CD4-positive, alpha-beta T cell treated with Interleukin-12 subunit alpha and Interleukin-12 subunit beta, for 1 hour (primary cell): ENCODE data around the gene SLC22A14.
"Not testable (repeated sequence)": the region's sequence is repeated elsewhere in the genome, so short reads cannot be mapped to it uniquely, and the experiment has no call there.

Source experiments
- DNase-seq: peaks from one replicate; pipeline ENCODE4 v3.0.0-alpha.2; 2020

Gene SLC22A14

DNA sequence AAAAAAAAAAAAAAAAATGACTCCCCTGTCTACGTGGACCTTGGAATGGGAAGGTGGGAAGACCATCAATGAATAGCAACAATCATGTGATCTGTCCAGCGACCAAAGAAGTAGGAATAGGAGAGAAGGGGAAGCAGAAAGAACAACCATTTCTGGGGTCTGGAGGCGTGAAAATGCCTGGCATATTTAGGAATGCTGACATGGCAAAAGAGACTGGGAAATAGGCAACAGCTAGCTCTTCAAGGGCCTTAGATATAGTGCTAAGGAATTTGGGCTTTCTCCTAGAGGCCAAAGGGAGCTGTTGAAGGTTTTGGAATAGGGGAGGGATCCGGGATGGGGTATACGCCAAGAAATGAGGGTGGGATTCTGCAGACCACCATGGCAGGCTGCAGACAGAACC lies 10.5 kb upstream of the SLC22A14 start:
- DNase-seq, result no peak

DNA sequence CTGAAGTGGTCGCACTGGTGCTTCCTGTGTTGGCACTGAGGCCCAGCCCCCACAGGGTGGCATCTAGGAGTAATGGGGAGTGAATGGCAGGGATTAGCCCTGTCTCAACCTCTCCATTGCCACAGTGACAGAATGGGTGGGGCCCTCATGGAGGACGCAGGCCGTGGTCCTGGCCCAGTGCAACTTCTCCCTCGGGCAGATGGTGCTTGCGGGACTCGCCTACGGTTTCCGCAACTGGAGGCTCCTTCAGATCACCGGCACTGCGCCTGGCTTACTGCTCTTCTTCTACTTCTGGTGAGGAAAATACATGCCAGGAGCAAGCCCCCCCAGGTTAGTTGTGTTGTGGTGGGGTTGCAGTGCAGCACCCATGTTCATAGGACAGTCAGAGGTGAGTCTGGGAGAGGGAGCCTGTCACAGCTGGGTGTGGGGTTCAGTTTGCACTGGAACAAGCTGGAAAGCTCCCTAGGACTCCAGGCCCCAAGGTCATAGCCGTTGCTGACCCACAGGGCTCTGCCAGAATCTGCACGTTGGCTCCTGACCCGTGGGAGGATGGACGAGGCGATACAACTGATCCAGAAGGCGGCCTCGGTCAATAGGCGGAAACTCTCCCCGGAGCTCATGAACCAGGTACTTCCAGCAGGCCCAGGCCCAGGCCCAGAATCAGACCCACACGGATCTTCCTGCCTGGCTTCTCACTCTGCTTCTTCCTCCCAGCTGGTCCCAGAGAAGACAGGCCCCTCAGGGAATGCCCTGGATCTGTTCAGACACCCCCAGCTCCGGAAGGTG lies 7.0 kb upstream of the SLC22A14 start:
- no peak for DNase-seq

DNA sequence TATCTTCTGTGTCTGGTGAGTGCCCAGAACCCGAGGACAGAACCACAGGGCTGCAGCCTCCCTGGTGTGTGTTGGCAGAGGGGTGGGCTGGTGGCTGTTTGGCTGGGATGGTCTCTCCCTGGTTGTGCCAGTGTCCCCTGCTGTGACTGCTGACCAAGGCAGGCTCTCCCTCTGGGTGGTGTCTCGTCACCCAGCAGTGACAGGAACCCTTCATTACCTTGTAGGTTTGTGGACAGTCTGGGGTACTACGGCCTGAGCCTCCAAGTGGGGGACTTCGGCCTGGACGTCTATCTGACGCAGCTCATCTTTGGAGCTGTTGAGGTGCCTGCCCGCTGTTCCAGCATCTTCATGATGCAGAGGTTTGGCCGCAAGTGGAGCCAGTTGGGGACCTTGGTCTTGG lies 6.4 kb upstream of the SLC22A14 start:
- no peak for DNase-seq

DNA sequence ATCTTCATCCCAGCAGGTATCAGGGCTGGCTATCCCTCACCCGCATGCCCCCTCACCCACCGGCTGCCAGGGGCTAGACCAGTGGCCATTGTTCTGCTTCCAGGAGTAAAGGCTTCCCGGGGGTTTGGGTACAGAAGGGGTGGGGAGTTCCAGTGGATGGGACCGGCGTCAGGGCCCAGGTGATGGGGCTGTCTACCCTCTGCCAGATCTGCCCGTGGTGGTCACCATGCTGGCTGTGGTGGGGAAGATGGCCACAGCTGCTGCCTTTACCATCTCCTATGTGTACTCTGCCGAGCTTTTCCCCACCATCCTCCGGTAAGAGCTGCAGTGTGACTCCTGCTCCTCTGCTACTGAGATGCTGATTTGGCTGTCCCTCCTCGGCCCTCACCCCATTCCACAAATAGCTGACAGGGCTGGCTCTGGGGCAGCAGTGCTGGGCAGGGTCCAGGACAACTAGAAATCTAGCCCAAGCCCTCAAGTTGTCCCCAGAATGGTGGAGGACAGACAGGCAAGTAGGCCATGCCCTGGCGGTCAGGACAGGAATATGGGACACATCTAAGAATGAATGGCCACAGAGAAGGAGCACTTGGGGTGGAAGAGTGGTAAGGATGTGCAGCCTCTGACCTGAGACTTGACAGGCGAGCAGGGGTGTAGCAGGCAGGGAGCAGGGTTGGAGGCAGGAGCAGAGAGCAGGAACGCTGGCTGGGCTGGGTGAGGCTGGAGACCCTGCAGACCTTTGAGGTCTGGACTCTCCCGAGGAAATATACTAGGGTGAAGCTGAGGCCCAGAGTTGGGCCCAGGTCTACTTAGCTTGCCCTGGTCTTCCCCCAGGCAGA lies 5.8 kb upstream of the SLC22A14 start:
- no peak for DNase-seq

DNA sequence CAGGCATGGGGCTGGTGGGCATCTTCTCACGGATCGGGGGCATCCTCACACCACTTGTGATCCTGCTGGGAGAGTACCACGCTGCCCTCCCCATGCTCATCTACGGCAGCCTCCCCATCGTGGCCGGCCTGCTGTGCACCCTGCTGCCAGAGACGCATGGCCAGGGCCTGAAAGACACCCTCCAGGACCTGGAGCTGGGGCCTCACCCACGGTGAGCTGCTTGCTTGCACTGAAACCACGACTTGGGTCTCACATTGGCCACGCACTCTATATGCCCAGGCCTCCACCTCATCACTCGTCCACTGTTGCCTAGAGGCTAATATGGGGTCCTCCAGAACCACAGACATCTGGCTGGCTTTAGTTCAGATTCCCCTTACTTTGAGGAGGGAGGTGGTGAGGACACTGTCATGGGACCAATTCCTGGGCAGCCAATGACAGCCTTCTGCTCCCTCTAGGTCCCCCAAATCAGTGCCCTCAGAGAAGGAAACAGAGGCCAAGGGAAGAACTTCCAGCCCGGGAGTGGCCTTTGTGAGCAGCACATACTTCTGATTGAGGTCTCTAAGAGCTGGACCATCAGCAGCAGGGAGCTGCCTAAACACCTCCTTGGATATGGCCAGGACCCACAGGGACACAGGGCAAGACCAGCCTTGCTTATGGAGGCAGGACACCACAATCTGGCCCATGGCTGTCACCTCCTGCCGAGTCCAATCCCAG lies 5.0 kb upstream of the SLC22A14 start:
- DNase-seq, result no peak

DNA sequence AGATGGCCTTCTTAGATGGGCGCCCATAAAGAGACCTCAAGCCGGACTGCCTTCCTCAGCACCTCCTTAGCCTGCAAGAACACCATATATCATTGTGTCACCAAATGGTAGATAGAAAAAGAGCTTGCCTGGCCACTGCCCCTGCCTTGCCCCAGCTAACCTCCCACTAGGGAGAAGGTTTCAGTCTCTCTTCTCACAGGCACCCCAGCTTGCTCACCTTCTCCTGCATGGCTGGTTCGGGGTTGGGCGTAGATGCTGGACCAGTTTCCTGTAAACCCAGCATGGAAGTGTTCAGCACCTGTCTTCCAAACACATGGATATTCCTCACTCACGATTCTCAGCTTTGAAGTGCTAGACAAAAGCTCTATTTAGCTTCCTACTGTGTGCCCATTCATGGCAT lies 3.3 kb upstream of the SLC22A14 start:
- DNase-seq, result no peak

DNA sequence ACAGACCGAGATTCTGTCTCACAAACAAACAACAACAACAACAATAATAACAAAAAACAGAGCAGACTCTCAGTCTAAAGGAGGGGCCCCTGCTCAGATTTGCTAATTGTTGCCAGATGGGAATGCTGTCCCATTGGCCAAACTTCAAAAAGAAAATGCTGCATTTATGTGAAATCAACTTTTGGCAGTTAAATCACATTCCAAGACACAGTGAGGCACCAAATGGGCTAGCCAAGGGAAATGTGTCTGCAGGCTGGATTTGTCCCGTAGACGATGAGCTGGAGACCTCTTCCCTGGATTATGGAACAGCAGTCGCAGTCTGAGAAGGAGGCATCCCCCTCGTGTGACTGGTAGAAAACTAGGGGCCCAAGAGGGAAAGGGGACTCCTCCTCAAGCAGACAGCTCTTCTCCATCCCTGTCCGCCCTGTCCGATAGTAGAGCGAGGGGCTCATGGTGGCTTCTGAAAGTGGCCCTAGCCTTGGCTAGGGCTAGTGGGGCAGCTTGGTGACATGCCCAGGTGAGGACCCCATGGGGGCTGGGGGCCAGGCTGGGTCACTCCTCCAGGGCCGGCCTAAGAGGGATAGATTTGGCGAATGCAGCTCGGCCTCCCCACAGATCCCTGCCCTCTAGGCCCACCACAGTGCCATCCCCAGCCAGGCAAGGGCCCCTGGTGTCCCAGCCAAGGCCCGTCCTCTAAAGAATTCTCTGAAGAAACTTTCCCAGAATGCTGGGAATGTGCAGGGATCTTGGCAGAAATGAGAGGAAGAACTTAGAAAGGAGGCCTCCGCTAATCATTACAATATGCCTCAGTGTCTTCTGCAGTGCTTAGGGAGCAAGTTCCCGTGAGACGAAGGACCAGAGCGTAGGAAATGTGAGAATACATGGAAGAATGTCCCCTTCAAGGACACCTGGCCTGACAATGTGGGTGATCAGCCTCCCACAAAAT lies 2.0 kb downstream of the SLC22A14 start:
- no peak for DNase-seq

DNA sequence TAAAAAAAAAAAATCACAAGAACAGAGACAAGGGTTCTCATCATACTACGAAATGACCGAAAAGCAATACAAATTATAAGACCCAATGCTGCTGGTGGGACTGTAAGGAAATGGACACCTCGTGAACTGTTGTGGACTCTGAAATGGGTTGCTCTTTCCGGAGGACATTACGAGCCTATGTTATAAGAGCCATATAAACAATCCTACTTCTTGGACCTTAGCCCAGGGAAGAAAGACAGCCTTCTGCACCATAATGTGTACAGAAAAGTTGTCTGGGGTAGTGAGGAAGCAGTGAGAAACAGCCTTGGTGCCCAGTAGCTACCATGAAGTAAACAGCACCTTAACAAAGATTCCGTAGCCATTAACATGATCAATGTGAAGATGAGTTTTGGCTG lies 2.7 kb downstream of the SLC22A14 start:
- DNase-seq, result no peak

DNA sequence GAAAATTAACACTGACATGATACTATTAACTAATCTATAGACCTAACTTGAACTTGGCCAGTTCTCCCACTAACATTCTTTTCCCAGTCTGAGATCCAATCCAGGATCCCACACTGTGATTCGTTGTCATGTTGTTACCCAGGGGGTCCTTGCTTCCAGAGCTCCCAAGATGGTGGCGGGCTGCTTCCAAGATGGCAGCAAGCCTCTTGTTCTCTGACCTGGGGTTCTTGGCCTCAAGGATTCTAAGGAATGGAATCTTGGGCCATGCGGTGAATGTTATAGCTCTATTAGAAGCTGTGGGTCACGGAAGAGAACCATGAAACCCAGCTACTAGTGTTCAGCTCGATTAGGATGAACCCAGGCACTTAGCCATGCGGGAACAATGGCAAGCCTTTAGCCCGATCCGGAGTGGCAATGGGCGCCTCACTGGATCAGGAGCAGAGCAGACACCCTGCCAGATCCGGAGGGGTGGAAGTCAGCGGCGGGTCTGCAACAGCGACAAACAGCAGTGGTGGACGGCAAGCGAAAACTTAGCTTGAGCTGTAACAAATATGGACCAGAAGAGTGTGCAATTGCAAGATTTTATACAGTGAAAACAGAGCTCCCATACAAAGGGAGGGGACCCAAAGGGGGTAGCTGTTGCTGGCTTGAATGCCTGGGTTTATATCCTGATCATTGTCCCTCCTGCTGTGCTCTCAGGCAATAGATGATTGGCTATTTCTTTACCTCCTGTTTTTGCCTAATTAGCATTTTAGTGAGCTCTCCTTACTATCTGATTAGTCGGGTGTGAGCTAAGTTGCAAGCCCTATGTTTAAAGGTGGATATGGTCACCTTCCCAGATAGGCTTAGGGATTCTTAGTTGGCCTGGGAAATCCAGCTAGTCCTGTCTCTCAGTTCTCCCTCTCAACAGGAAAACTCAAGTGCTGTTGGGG lies 7.5 kb downstream of the SLC22A14 start:
- DNase-seq, result not testable (repeated sequence)

DNA sequence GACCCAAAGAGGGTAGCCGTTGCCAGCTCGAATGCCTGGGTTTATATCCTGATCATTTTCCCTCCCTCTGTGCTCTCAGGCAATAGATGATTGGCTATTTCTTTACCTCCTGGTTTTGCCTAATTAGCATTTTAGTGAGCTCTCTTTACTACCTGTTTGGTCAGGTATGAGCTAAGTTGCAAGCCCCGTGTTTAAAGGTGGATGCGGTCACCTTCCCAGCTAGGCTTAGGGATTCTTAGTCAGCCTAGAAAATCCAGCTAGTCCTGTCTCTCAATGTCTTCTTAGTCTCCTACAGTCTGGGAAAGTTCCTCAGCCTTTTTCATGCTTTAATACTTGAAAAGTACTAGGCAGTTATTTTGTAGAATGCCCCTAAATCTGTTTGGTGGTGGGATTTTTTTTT lies 15.0 kb downstream of the SLC22A14 start:
- not testable (repeated sequence) for DNase-seq

DNA sequence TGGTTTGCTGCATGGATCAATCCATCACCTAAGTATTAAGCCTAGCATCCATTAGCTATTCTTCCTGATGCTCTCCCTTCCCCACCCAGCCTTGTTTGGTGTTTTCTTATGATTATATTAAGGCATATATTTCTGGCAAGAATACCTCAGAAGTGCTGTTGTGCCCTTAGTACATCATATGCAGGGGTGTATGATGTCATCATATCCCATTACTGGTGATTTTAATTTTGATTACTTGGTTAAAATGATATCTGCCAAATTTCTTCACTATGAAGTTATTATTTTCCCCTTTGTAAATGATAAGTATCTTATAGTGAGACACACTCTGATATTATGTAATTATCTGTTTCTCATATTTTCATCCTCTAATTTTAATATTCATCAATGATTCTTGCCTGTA lies 15.4 kb downstream of the SLC22A14 start:
- no peak for DNase-seq

DNA sequence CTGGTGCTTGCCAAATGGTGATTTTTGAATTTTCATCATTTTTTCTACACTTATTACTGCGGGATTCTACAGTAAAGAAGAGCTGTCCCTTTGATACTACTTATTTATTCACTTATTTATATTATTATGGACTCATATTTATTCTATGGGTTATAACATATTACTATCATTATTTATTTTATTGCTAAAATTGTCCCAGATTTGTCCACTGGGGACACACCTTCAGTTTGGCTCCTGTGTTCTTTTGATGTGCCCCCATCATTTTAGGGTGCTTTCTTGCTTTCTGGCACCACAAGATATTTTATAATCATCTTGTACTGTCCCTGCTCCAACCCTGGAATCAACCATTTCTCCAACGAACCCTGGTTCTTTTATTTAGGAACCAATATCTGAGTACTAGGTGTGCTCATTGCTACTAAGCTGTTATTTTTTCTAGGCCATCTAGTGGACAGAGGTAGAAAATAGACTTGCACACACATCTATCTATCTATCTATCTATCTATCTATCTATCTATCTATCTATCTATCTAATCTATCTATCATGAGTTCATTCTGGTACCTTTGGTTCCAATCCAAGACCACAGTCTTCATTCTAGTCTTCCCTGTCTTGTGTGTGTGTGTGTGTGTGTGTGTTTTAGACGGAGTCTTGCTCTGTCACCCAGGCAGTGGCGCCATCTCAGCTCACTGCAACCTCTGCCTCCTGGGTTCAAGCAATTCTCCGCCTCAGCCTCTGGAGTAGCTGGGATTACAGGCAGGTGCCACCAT lies 16.0 kb downstream of the SLC22A14 start:
- DNase-seq, result peak; percentile 10

DNA sequence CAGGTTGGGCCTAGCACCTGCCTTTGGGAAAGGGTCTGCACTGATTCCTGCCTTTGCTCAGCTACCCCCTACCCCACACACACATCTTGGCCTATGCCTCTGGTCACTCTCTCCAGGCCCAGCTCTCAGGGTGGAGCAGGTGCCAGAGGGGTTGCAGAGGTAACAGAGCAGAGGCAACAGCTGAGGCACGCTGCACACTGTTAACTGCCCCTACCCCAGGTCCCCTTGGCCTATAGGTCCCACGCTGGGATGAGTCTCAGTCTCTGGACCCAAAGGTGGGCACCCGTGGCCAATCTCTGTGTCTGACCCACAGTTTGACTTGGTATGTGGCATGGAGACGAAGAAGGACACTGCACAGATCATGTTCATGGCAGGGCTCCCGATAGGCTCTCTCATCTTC lies 24.8 kb downstream of the SLC22A14 start:
- DNase-seq, result no peak

DNA sequence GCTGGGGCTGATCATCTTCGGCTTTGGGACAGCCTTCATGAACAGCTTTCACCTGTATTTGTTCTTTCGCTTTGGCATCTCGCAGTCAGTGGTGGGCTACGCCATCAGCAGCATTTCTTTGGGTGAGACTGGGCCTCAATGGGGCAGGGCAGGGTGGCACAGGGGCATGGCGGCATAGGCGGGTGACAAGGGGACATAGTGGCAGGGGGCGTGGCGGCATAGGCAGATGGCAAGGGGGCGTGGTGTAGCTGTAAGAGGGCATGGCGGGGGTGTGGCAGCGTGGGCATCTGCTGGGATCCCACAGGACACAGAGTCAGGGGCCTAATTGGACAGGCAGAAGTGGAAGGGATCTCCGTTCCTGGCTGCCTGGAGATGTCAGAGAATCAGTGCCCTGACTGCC lies 25.5 kb downstream of the SLC22A14 start:
- no peak for DNase-seq

DNA sequence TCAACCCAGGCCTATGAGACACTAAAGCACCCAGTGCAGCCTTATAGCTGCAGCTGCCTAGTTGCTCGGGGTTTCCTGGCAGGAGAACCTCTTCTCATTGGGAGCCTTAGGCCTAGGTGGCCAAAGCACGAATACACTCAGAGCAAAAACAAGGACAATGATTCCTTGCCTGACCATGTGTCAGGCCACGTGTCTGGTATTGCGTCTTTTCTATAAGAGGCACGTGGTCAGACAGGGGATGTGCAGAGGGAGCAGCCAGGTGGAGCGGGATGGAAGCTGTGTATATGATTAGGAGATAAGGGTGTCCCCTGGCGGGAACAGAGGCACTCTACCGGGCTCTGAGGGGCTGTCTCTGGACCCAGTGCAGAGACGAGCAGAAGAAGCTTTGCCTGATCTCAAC lies 26.4 kb downstream of the SLC22A14 start:
- no peak for DNase-seq

DNA sequence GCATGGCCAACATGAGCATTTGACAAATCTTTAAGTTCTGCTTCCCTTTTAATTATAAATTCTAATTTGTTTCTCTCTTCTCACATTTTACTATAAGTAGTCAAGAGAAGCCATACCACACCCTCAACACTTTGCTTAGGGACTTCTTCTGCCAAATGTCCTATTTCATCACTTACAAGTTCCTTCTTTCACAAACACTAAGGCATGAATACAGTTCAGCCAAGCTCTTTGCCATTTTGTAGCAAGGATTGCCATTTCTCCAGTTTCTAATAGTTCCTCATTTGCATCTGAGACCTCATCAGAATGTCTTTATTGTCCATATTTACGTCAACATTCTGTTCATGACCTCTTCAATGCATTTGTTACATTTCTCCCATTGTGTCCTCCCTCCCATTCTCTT lies 29.4 kb downstream of the SLC22A14 start:
- no peak for DNase-seq

DNA sequence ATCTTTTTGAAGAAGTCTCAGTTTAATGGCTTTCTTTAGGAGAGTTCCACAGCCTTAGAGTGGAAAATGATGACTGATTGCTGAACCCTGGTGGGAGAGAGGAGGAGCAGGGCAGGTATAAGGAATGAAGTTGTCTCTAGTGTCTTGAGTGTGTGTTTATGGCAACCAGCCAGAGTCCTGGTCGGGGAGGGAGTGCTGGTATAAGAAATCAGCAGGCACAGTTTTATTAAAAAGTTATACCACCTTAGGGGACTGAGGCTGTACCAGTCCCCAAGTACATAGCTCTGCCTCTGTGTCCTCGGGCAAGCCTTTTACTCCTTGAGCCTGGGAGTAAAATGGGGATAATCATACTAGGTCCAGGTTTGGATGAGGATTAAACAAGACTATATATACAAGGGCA lies 29.8 kb downstream of the SLC22A14 start:
- DNase-seq, result no peak

DNA sequence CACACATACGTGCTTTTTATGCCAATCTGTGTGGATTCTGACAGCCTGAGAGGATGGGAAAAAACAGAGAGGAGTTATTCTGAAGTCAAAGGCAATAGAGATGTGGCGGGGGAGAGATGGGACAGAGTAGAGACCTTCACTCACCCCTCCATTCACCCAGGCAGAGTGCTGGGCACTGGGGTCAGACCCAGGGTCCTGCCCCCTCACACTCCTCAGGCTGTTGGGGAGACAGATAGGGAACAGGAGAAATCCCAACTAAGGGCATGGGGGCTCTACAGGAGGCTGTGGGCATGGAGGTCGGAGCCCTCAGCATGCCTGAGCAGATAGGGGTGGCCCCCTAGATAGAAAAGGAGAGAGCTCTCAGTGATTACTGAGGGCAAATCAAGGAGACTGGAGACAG lies 30.3 kb downstream of the SLC22A14 start:
- no peak for DNase-seq

DNA sequence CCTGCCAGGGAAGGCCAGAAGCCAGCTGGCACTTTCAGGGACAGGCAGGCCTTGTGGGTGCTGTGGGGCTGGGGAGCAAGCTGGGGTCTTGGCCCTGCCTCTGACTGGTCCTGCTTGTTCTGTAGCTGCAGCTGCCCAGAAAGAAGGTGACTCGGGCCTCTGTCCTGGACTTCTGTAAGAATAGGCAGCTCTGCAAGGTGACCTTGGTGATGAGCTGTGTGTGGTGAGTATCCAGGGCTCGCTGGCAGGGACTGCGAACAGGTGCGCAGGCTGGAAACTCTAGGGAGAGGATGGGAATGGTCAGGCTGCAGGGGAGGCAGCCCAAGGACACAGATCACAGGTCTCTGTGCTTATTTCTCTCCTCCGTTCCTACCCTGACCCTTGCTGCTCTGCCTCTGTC lies 31.2 kb downstream of the SLC22A14 start:
- no peak for DNase-seq

DNA sequence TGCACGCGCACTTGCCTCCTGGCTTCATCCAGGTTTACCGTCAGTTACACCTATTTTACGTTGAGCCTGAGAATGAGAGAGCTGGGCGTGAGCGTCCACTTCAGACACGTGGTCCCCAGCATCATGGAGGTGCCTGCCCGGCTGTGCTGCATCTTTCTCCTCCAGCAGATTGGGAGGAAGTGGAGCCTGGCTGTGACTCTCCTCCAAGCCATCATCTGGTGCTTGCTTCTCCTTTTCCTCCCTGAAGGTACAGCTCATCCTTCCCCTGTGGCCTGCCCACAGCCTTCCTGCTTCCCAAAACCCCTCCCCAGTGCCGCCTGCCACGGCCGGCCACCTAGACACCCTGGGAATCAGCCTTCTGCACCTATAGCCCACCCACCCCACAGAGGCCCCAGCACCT lies 31.6 kb downstream of the SLC22A14 start:
- no peak for DNase-seq
